Stimulated activated CD4-positive, alpha-beta T cell treated with anti-CD3 and anti-CD28 coated beads, Interleukin-12 subunit alpha, Interleukin-12 subunit beta, amount 100 ng/mL, for 4 hours (primary cell): Measurements from ENCODE around the gene NAA25.
A peak's percentile ranks its signal among the peaks of the same experiment; 100 is the strongest.
"Not testable (repeated sequence)": the region's sequence is repeated elsewhere in the genome, so short reads cannot be mapped to it uniquely, and the experiment has no call there.

Source experiments
- DNase-seq: peaks from one replicate; pipeline ENCODE4 v3.0.0-alpha.2; 2020

NAA25 gene

DNA sequence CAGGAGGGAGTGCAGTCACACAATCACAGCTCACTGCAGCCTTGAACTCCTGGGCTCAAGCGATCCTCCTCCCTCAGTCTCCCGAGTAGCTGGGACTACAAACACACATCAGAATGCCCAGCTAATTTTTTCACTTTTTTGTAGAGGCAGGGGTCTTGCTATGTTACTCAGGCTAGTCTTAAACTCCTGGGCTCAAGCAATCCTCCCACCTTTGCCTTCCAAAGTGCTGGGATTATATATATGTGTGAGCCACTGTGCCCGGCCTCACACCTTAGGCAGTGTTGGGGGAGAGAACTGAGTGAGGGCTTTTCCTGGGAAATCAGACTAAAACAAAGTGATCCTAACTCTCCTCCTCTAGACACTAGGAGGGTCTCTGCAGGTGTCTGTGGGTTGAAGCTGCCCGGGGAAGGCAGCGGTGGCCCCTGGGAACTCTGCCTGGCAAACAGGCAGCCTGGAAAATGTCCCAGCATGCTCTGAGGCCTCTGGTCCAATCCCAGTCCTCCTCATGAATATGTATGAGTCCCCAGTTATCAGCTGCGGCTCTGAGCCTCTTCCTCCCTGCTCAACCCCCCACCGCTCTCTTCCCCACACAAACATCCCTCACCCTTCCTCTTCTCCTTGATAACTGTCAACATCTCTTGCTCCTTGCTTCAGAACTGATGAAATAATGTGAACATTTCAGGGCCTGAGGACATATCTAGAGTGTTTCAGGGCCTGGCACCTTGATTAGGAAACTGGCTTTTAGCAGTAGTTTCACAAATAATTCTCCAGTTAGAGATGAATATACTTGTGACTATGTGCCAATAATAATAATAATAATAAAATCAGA is 7.9 kb upstream of the NAA25 start:
- no peak for DNase-seq

DNA sequence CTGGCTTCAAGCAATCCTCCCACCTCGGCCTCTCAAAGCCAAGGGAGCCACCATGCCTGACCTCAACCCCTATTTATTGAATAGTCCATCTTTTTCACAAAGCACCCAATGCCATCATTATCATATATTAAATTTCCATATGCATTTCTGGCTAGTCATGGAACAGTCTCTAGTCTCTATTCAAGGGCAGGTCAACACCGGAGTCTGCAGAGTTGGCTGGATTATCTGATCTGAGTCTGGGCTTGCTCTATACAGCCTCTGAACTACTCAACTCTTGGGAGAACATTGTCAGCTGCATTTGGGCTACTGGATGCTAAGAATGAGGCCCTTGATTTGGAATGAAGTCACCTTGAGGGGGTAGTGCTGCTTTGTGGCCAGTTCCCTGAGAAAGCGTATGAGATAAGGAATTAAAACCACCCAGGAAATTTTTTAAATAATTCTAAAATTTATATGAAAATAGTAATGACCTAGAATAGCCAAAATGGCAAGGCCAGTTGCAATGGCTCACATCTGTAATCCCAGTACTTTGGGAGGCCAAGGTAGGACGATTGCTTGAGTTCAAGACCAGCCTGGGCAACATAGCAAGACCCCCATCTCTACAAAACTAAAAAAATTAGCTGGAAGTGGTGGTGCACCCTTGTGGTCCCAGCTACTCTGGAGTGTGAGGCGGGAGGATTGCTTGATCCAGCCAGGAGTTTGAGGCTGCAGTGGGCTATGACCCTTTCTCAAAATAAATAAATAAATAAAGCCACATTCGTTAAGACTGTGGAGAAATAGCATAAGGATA is 6.9 kb upstream of the NAA25 start:
- DNase-seq: no peak

DNA sequence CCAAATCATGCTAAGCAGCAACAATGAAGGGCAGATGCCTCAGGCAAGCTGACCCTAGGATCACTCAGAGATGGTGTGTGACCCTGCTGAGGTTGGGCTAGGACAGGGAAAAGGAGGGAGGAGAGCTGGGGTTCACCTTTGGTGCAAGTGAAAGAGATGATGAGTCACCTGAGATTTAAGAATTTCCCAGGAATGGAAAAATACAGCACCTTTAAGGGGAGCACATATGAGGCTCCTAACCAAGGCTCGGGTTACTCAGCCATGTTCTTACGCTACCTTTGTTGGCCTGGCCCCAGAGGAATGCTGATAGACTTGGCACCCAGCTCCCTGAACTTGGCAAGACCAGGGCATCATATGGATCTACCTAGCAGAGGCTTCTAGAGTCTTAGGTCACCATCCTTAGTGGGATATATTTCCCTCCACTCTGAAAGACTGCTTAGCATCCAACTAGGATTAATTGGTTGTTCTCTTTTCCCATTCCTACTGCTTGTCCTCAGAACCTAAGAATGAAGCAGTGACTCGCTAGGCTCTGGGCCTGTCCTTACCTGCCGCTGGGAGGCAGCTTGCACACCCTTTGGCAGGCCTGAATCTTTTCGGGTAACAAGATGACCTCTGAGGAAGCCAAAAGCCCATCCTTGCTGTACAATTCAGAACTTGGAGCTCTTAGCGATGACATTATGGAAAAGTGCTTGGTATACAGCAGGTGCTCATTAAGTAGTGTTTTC is 4.0 kb upstream of the NAA25 start:
- DNase-seq: no peak

DNA sequence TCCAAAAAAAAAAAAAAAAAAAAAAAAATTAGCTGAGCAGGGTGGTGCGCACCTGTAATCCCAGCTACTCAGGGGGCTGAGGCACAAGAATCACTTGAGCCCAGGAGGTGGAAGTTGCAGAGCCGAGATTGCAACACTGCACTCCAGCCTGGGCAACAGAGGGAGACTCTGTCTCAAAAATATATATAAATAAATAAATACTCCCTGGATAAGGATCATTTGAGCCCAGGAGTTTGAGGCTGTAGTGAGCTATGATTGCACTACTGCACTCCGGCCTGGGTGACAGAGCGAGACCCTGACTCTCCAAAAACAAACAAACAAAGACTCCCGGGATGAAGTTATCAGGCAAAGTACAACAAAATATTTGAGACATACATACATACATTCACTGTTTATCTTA is 3.3 kb upstream of the NAA25 start:
- DNase-seq: no peak

DNA sequence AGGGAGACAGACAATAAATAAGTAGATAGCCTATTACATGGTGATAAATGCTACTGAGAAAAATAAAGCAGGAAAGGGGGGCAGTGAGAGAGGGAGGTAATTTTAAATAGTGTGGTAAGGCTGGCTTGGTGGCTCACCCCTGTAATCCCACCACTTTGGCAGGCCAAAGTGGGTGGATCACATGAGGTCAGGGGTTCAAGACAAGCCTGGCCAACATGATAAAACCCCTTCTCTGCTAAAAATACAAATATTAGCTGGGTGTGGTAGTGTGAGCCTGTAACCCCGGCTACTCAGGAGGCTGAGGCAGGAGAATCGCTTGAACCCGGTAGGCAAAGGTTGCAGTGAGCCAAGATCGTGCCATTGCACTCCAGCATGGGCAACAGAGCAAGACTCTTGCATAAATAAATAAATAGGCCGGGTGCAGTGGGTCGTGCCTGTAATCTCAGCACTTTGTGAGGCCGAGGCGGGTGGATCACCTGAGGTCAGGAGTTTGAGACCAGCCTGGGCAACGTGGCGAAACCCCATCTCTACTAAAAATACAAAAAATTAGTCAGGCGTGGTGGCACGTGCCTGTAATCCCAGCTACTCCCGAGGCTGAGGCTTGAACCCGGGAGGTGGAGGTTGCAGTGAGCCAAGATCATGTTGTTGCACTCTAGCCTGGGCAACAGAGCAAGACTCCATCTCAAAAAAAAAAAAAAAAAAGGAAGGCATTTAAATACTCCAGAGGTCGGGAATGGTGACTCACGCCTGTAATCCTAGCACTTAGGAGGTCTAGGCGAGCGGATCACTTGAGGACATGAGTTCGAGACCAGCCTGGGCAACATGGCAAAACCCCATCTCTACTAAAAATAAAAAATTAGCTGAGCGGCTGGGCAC is 2.4 kb upstream of the NAA25 start:
- not testable (repeated sequence) for DNase-seq

DNA sequence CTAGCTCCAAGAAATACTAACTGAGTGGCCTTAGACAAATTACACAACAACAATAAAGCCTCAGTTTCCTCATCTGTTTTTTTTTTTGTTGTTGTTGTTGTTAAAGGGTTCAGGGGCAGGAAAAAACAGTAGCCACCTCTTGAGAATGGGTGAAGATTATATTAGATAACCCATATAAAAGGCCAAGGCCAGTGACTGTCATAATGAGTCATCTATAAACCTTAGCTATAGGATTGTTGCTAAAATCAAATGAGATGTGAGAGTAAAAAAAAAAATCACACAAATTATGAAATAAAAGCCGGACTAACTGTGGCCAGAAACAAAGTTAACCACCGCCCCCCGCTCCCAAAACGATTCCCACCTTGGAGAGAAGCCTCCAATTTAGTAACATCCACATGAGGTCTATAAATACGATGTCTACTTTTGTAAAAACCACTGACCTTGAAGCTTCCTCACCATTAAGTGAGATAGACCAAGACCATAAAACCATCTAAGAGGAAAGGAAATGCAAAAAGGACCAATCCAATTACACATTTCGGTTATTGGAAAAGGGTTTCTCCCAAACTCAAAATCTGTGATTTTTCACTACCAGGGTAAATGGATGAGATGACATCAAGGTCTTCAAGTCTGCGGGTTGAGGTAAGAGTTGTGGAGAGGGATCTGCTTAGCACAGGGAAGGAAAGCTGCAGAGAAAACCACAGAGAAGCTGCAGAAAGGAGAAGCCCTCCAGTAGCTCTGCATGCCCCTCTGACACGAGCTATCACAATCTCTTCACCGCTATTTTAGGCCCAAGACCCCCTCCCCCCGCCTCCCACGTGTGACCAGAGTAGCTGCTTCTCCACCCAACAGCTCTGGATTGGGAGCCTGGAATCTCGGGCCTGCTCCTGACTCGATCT is 1.0 kb downstream of the NAA25 start:
- peak; percentile 33 for DNase-seq

DNA sequence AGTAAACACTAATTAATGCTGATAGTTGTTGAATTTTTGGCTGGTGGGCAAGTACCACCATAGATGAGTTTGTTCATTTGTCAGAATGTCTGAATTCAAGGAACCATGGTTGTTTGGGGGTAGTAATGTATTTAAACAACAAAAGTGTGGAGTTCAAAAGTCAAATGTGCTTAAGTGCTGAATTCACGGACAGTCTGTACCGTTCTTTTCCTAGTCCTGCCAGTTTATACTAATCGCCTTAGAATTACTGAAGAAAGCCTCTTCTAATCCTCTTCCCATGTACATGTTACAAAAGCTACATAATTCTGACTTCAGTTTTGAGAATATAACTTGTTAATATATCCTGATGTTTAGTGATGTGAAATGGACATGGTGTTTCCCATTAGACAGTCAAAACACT is 2.7 kb downstream of the NAA25 start:
- DNase-seq: no peak

DNA sequence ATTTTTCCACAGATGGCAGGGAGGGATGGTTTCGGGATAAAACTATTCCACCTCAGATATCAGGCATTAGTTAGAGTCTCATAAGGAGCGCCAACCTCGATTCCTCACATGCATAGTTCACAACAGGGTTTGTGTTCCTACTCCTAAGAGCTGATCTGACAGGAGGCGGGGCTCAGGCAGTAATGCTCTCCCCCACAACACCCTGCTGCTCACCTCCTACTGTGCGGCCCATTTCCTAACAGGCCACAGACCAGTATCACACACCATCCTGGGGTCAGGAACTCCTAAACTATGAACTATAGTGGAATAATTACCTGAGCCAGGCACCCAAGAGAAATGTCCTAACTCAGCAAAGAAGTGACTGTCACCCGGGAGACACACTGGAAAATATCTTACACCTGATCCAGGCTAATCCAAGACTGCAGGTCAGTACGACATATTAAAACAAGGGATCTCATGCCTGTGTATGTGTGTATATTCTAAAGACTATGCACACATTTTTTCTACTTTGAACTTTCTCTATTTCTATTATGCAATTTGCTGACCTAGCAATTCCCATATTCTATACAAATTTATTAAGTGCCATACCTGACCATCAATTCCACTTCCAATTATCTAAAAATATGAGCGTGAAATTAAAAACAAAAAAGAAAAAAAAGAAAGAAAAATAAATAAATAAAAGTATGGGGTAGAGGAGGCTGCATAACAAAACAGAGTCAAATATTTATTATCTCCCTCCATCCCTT is 4.7 kb downstream of the NAA25 start:
- no peak for DNase-seq

DNA sequence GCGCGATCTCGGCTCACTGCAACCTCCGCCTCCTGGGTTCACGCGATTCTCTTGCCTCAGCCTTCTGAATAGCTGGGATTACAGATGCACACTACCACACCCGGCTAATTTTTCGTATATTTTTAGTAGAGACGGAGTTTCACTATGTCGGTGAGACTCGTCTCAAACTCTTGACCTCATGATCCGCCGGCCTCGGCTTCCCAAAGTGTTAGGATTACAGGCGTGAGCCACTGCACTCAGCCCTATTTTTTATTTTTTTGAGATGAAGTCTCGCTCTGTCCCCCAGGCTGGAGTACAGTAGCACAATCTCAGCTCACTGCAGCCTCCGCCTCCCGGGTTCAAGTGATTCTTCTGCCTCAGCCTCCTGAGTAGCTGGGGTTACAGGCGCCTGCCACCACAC is 5.8 kb downstream of the NAA25 start:
- not testable (repeated sequence) for DNase-seq

DNA sequence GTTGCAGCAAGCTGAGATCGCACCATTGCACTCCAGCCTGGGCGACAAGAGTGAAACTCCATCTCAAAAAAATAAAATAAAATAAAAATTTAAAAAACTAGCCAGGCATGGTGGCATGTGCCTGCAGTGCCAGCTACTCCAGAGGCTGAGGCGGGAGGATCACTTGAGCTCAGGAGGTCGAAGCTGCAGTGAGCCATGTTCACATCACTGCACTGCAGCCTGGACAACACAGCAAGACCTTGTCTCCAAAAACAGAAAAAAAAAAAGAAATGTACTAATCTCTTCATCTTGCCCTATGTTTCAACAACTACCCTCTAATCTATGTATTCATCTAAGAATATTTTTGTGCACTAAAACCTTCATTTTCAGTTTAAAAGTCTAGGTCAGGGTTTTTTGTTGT is 6.5 kb downstream of the NAA25 start:
- DNase-seq: no peak

DNA sequence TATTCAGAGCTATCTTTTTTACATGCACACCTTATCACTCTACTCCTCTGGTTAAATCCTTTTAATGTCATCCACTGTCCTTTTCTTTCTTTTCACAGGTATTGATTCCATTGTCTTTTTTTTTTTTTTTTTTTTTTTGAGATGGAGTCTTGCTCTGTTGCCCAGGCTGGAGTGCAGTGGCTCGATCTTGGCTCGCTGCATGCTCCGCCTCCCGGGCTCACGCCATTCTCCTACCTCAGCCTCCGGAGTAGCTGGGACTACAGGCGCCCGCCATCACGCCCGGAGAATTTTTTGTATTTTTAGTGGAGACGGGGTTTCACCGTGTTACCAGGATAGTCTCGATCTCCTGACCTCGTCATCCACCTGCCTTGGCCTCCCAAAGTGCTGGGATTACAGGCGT is 8.1 kb downstream of the NAA25 start:
- not testable (repeated sequence) for DNase-seq

DNA sequence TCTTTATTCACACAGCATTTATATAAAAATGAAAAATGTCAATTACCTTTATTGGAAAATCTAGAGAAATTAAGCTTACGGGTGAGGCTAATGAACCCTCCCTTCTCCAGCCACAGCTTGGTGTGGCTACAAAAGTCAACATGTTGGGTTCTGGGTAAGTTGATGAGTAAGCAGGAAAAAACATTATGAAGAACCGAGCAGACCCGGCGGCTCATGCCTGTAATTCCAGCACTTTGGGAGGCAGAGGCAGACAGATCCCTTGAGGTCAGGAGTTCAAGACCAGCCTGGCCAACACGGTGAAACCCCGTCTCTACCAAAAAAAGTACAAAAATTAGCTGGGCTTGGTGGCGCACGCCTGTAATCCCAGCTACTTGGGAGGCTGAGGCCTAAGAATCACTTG is 10.9 kb downstream of the NAA25 start:
- DNase-seq: no peak

DNA sequence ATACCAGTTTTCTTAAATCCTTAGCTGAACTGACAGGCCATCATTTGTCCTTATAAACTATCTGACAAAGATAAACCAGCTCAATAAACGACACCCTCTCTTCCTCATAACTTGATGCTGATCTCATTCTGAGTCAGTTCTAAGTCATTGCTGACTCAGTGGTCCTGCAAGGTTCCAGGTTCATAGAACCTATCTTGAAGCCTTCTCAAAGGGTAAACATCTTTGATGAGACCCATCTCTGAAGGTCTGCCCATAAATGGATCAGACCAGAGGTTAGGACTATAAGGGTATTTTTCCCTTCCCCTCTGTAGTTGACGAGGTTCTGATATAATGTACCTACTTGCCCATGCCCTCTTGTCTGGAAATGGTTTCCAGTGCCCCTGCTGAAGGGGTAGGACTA is 11.9 kb downstream of the NAA25 start:
- no peak for DNase-seq

DNA sequence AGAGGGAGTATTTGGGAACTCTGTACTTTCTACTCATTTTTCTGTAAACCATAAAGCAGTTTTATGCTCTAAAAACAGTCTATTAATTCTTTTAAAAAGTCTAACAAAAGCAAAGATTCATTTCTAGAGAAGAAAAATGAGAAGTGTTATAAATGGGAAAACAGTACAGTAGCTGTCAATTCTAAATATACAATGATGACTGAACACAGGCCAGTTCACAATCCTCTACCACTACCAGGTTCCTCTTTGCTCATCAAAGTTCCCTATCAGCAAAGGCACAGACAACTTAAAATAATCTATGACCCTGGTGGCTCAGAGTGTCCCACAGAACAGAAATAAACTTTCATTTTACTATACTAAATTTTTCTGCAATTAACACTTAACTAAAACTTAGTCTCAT is 12.5 kb downstream of the NAA25 start:
- DNase-seq: no peak

DNA sequence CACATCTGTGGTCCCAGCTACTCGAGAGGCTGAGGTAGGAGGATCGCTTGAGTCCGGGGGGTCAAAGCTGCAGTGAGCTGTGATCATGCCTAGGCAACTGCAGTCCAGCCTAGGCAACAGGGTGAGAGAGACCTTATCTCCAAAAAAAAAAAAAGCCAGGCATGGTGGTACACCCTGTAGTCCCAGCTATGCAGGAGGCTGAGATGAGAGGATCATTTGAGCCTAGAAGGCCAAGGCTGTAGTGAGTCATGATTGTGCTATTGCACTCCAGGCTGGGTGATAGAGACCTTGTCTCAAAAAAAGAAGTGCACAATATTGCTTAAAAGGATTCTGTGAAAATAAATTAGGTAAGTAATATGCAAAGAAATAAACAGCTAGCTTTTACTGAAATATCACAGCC is 17.0 kb downstream of the NAA25 start:
- no peak for DNase-seq

DNA sequence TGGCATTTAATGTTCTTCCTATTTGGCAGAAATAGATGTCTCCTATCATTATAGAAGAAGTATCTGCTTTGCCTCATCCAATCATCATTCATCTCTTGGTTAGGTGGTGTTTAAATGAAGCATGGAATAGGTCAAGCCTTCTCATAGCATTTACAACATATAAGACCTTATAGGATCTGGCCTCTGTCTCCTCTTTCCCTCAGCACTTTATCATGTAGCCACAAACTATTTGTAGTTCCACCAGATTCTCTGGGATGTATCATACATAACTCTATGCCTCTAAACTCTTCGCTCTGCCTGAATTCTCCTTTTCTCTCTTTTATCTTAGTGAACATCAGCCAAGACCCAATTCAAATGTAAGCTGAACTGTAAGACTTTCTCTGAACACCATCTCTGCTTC is 20.7 kb downstream of the NAA25 start:
- DNase-seq: no peak

DNA sequence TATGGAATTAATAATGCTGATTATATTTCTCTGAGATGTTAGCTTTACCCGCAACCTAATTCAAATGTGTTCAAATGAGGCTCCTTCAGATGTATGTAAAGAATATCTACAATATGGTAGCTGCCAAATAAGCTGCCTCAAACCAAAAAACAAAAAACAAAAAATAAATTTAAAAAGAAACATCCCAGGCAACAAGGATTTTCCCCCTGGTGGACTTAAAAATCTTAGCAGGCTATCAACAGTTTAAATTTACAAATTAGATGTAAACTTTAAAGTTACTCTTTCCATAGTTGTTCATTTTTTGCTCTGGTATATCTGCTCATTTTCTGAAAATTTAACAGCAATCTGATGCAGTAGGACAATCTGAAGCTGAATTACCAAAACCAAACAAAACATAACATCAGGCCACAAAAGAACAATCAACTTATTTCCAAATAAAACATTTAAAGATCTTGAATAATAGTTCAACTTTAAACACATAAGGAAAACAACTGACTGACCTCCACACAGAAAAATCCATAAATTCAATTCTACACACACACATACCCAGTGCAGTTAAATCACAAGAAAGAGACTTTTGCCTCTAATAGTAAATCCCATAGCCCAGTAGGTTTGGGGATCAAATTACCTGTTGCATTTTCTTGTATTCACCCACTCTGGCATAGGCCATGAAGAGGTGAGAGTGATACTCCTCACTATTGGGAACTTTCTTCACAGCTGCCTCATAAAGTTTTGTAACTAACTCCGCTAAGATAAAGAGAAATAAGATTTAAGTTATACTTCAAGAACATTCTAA is 21.3 kb downstream of the NAA25 start:
- DNase-seq: no peak

DNA sequence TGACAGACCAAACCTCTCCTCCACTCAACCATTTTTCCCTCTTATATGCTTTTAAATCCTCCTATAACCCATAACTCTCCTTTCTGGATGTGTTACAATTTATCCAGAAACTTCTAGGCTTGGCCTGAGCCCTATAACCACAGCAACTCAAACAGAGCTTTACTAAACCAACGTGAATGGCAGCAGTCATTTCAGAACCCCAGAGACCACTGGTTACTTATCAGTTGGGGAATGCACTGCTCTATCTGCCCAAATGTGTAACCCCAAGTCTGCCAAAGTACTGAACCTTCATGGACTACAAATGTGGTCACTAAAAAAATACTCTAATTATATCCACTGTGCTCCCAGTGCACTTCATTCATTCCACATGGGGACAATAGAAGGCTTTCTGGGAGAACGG is 42.0 kb downstream of the NAA25 start:
- DNase-seq: no peak

DNA sequence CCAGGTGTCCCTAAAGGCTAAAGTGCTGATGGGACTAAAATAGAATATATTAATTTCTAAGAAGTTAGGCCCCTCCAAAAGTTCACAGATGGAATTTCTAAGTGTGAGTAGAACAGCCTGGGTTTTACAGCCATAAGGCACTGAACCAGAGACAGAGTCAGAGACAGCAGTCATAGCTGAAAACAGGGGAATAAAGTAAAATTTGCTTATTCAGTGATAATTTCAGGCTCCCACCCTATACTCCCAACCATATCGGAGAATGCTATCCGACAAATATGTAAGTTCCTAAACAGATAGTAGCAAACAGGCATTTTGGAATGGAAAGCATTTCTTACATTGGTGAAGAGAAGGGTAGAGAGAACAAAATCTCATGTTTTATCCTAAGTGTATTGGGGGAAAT is 45.3 kb downstream of the NAA25 start:
- DNase-seq: no peak

DNA sequence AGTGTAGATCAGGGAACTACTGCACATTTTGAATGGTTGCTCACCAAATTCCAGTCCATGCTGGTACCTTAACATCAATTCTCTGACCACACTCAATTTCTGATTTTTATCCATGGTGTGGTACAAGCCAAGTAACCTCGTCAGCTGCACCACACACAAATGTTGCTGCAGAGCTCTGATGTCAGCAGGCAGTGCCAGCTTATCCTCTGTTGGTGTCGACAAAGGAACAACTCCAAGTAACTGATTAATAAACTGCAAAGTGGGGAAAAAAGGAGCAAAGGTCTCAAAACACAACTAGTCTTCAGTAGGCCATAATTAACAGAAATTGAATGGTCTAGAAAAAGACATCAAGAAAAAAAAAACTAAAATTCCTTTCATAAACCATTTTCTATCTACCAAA is 47.4 kb downstream of the NAA25 start:
- no peak for DNase-seq
